IMR-90 (cell line): ENCODE results near the gene PLD5. TPM values are rescaled to one million over a fixed set of nuclear protein-coding genes. Genes with fewer than 3 reads are reported as not detected.

Experiments used
- ATAC-seq: fragments of 200-7000 bp; cut with Tn5 transposase; 2 replicates; pipeline ENCODE4 v1.9.1; 2020; ENCODE audit warnings: low read depth, mild to moderate bottlenecking, moderate library complexity
- BruUV-seq: library from RNA; stranded (reverse); fragments of 400-500 nt; replicated peaks from 2 replicates; lab custom pipeline; 2021; lab: Mats Ljungman, UMichigan
- CTCF ChIA-PET: fragments of 300-600 bp; formaldehyde crosslinking; extraction: SDS; loops from one replicate; lab custom pipeline; 2021; ENCODE audit warnings: antibody characterized with exemption; lab: Yijun Ruan, JAX
- POLR2A ChIA-PET: fragments of 300-600 bp; sonication (Branson Sonifier 250); formaldehyde crosslinking; loops from one replicate; lab custom pipeline; 2022; ENCODE audit warnings: antibody characterized with exemption; ENCODE audit not compliant: unreplicated experiment; lab: Charles Lee
- DNase-seq: peaks from one replicate; pipeline ENCODE4 v3.0.0; 2013
- H2AFZ ChIP-seq: replicated peaks from 2 replicates; pipeline ENCODE3; 2013; ENCODE audit warnings: low read length, mild to moderate bottlenecking; ENCODE audit not compliant: poor library complexity
- H2AK5ac ChIP-seq: 2 replicates; pipeline ENCODE4 v1.6.1; 2013; ENCODE audit warnings: low read depth, low read length, inconsistent platforms
- H2AK9ac ChIP-seq: replicated peaks from 2 replicates; pipeline ENCODE3; 2013; ENCODE audit warnings: mild to moderate bottlenecking, low read depth, low read length, moderate library complexity; ENCODE audit not compliant: poor library complexity
- H2BK120ac ChIP-seq: 2 replicates; pipeline ENCODE4 v1.6.1; 2013; ENCODE audit warnings: low read depth, low read length, inconsistent platforms
- H2BK15ac ChIP-seq: 3 replicates; pipeline ENCODE4 v1.6.1; 2013; ENCODE audit warnings: low read depth, low read length, inconsistent platforms
- H2BK20ac ChIP-seq: 2 replicates; pipeline ENCODE4 v1.6.1; 2013; ENCODE audit warnings: low read depth, mild to moderate bottlenecking, inconsistent platforms, low read length, moderate library complexity
- H2BK5ac ChIP-seq: 2 replicates; pipeline ENCODE4 v1.6.1; 2013; ENCODE audit warnings: mild to moderate bottlenecking, low read depth, low read length, inconsistent platforms; ENCODE audit not compliant: poor library complexity, severe bottlenecking
- H3K14ac ChIP-seq: replicated peaks from 2 replicates; pipeline ENCODE4 v1.6.1; 2013; ENCODE audit warnings: low read depth, low read length, inconsistent platforms
- H3K18ac ChIP-seq: 2 replicates; pipeline ENCODE4 v1.6.1; 2013; ENCODE audit warnings: low read depth, low read length, control low read depth
- H3K23ac ChIP-seq: 2 replicates; pipeline ENCODE4 v1.6.1; 2013; ENCODE audit warnings: low read depth, low read length, inconsistent platforms
- H3K27ac ChIP-seq: 2 replicates; pipeline ENCODE4 v1.5.1; 2013; ENCODE audit warnings: mild to moderate bottlenecking, control low read depth, low read length; ENCODE audit not compliant: insufficient read depth
- H3K27me3 ChIP-seq: 2 replicates; pipeline ENCODE4 v1.6.1; 2013; ENCODE audit warnings: low read length; ENCODE audit not compliant: control insufficient read depth, insufficient read depth
- H3K36me3 ChIP-seq: 2 replicates; pipeline ENCODE4 v1.6.1; 2013; ENCODE audit warnings: low read length, mixed read lengths; ENCODE audit not compliant: control insufficient read depth, insufficient read depth
- H3K4ac ChIP-seq: 2 replicates; pipeline ENCODE4 v1.6.1; 2013; ENCODE audit warnings: low read depth, low read length, inconsistent platforms
- H3K4me1 ChIP-seq: 2 replicates; pipeline ENCODE4 v1.6.1; 2013; ENCODE audit warnings: low read length, mixed read lengths; ENCODE audit not compliant: control insufficient read depth, insufficient read depth
- H3K4me2 ChIP-seq: 2 replicates; pipeline ENCODE4 v1.6.1; 2013; ENCODE audit warnings: low read depth, mild to moderate bottlenecking, control low read depth, low read length, moderate library complexity
- H3K4me3 ChIP-seq: 2 replicates; pipeline ENCODE4 v1.5.1; 2013; ENCODE audit warnings: low read depth, mild to moderate bottlenecking, control low read depth, low read length, moderate library complexity; ENCODE audit not compliant: insufficient read depth
- H3K56ac ChIP-seq: 2 replicates; pipeline ENCODE4 v1.6.1; 2013; ENCODE audit warnings: low read length, inconsistent platforms; ENCODE audit not compliant: insufficient read depth; ENCODE audit errors: extremely low read depth
- H3K79me1 ChIP-seq, 2 experiments: 2 replicates each; pipeline ENCODE4 v1.6.1; 2013; ENCODE audit warnings: low read length in 2 of 2, inconsistent platforms in 1 of 2, low read depth in 1 of 2
- H3K9ac ChIP-seq: 2 replicates; pipeline ENCODE4 v1.6.1; 2013; ENCODE audit warnings: low read depth, low read length, control low read depth
- H3K9me1 ChIP-seq: 2 replicates; pipeline ENCODE4 v1.6.1; 2013; ENCODE audit warnings: low read length, inconsistent platforms; ENCODE audit not compliant: insufficient read depth
- H3K9me3 ChIP-seq: 2 replicates; pipeline ENCODE4 v1.6.1; 2013; ENCODE audit warnings: low read length; ENCODE audit not compliant: control insufficient read depth, insufficient read depth
- H4K20me1 ChIP-seq: 2 replicates; pipeline ENCODE4 v1.6.1; 2013; ENCODE audit warnings: low read length, inconsistent platforms; ENCODE audit not compliant: insufficient read depth
- H4K5ac ChIP-seq: 2 replicates; pipeline ENCODE4 v1.6.1; 2013; ENCODE audit warnings: mild to moderate bottlenecking, low read depth, low read length, control low read depth
- H4K8ac ChIP-seq, 2 experiments: 2 replicates each; pipeline ENCODE4 v1.6.1; 2013; ENCODE audit warnings: low read depth in 2 of 2, low read length in 2 of 2, control low read depth in 1 of 2, inconsistent platforms in 1 of 2
- H4K91ac ChIP-seq: 2 replicates; pipeline ENCODE4 v1.6.1; 2013; ENCODE audit warnings: low read depth, low read length, inconsistent platforms; ENCODE audit not compliant: insufficient read depth
- CEBPB ChIP-seq: IDR thresholded peaks from 2 replicates; pipeline ENCODE4 v1.6.1; 2012; ENCODE audit warnings: low read depth, low read length, improper control_type of control experiment
- CHD1 ChIP-seq: IDR thresholded peaks from 2 replicates; pipeline ENCODE4 v1.6.1; 2012; ENCODE audit warnings: low read depth, low read length, improper control_type of control experiment
- FOS ChIP-seq: fragments of 150-350 bp; IDR thresholded peaks from 2 replicates; pipeline ENCODE4 v1.6.1; 2016; ENCODE audit warnings: low read depth, low read length
- MAFK ChIP-seq: IDR thresholded peaks from 2 replicates; pipeline ENCODE4 v1.6.1; 2012; ENCODE audit warnings: low read depth, low read length, improper control_type of control experiment
- MAZ ChIP-seq: IDR thresholded peaks from 2 replicates; pipeline ENCODE4 v1.6.1; 2012; ENCODE audit warnings: low read depth, mild to moderate bottlenecking, low read length, improper control_type of control experiment, moderate library complexity, borderline replicate concordance
- MXI1 ChIP-seq: IDR thresholded peaks from 2 replicates; pipeline ENCODE4 v1.6.1; 2012; ENCODE audit warnings: low read depth, mild to moderate bottlenecking, low read length, moderate library complexity, borderline replicate concordance
- NFE2L2 ChIP-seq: fragments of 150-350 bp; IDR thresholded peaks from 2 replicates; pipeline ENCODE4 v1.6.1; 2016; ENCODE audit warnings: low read depth, mild to moderate bottlenecking, low read length
- POLR2A ChIP-seq: IDR thresholded peaks from 2 replicates; pipeline ENCODE4 v1.6.1; 2012; ENCODE audit warnings: mild to moderate bottlenecking, low read depth, low read length
- RAD21 ChIP-seq: IDR thresholded peaks from 2 replicates; pipeline ENCODE4 v1.6.1; 2012; ENCODE audit warnings: low read length, improper control_type of control experiment
- RCOR1 ChIP-seq: IDR thresholded peaks from 2 replicates; pipeline ENCODE4 v1.6.1; 2012; ENCODE audit warnings: mild to moderate bottlenecking, low read length, improper control_type of control experiment; ENCODE audit not compliant: insufficient replicate concordance
- RFX5 ChIP-seq: IDR thresholded peaks from 2 replicates; pipeline ENCODE4 v1.8.0; 2012; ENCODE audit warnings: low read depth, mild to moderate bottlenecking, low read length, moderate library complexity
- SMC3 ChIP-seq: fragments of 150-350 bp; IDR thresholded peaks from 2 replicates; pipeline ENCODE4 v1.6.1; 2016; ENCODE audit warnings: low read depth, mild to moderate bottlenecking, antibody characterized with exemption, low read length, moderate library complexity
- WGBS, 2 experiments: methylation state at CpG; one replicate each; pipeline versions ENCODE4 v1.1.5 to v1.1.7; 2013; ENCODE audit warnings: missing lambda C conversion rate in 2 of 2; ENCODE audit not compliant: insufficient read length in 1 of 2; ENCODE audit errors: extremely low coverage in 2 of 2; 5-methylcytosine and 5-hydroxymethylcytosine counted together
- dilution Hi-C: fragments of 300-500 bp; cut with HindIII; formaldehyde crosslinking; loops from one replicate; pipeline ENCODE4 v1.14.3; 2018; ENCODE audit warnings: low sequenced_read_pairs; ENCODE audit not compliant: unreplicated experiment
- in situ Hi-C: fragments of 300-500 bp; cut with MboI; formaldehyde crosslinking; loops from 3 replicates; pipeline ENCODE4 v1.14.3; 2019; ENCODE audit warnings: low sequenced_read_pairs, inconsistent platforms, mixed read lengths
- intact Hi-C: fragments of 100-400 bp; cut with micrococcal nuclease; formaldehyde crosslinking; loops from 2 replicates; pipeline ENCODE4 v1.10.0; 2022
- polyA plus RNA-seq, 3 experiments: library from polyadenylated mRNA; depleted of rRNA; stranded (reverse); fragments of >200 nt; gene quantifications; 2 replicates each; pipeline ENCODE4 v1.2.3, GENCODE V29; 2012; ENCODE audit warnings: low replicate concordance in 1 of 3
- total RNA-seq: library from RNA; depleted of rRNA; stranded (reverse); fragments of >200 nt; gene quantifications from 2 replicates; pipeline ENCODE4 v1.2.3, GENCODE V29; 2012
- TF ChIP-seq, protein P1 (sequence below): fragments of 150-350 bp; IDR thresholded peaks from 2 replicates; pipeline ENCODE4 v1.6.1; 2017; ENCODE audit warnings: mild to moderate bottlenecking, antibody characterized with exemption, low read length, low read depth

PLD5 gene
- total and polyA plus RNA-seq, 2 of the 4 experiments (the other 2 are of a cell fraction): not detected

DNA sequence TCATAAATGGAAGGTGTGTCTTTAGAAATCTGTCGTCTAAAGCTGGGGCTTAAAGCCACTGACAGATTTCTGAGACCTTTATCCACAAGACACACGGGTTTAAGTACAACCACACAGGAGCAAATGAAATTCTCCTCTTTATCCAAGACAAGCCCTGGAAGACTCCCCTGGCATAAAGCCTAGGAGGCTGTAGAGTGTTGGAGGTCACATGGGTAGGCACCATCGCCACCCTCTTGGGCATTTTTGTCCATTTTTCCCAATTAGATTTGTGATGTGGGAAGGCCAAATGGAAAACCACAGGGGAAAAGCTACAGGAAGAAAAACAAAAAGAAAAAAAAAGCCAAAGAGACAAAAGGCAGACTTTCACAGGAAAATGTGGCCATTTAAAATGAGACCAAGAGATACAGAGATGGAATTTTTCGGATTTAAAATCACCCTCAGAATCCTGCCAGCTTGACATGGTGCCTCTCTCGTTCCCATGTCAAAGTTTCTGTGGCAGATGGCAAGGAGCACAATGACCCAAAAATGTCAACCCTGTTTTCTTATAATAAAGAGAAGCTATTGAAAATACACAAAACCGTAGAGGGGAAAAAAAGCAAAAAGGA lies 91.9 kb downstream of the PLD5 start:
- no CpG with 5 or more reads among the region's 6 CpGs for WGBS, 2 experiments
- no peaks in the 10 kb centered on the region for H3K27me3 ChIP-seq
- H3K27ac ChIP-seq: no peak overlapping the region
- no peak overlapping the region for H3K9ac ChIP-seq
- no peak overlapping the region for H3K4me3 ChIP-seq
- DNase-seq (no peak), ATAC-seq (no peak)
- H4K20me1 ChIP-seq: no peaks in the 10 kb centered on the region
- H2AK9ac ChIP-seq: no peak overlapping the region
- no peak overlapping the region for H3K4ac ChIP-seq
- H2BK5ac ChIP-seq: no peak overlapping the region
- H3K14ac ChIP-seq: no peak overlapping the region
- no peak overlapping the region for H3K18ac ChIP-seq
- TF ChIP-seq RFX5: no peak
- TF ChIP-seq RCOR1: no peak
- no peak for TF ChIP-seq MAZ
- no peak for TF ChIP-seq MAFK
- TF ChIP-seq FOS: no peak
- no peak for TF ChIP-seq CEBPB
- TF ChIP-seq RAD21: no peak
- TF ChIP-seq MXI1: no peak
- TF ChIP-seq NFE2L2: no peak
- no peak for TF ChIP-seq POLR2A
- no peak for TF ChIP-seq CHD1
- TF ChIP-seq, protein P1, sequence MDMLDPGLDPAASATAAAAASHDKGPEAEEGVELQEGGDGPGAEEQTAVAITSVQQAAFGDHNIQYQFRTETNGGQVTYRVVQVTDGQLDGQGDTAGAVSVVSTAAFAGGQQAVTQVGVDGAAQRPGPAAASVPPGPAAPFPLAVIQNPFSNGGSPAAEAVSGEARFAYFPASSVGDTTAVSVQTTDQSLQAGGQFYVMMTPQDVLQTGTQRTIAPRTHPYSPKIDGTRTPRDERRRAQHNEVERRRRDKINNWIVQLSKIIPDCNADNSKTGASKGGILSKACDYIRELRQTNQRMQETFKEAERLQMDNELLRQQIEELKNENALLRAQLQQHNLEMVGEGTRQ: no peak
- TF ChIP-seq SMC3: no peak
- H3K4me2 ChIP-seq: no peak overlapping the region
- H3K9me1 ChIP-seq: no peaks in the 10 kb centered on the region
- peaks cover 10% of the 10 kb centered on the region for H3K9me3 ChIP-seq
- H3K79me1 ChIP-seq: no peaks in the 10 kb centered on the region
- dilution Hi-C loops: no loop called here
- intact Hi-C loops: no loop called here
- in situ Hi-C loops: no loop called here
- no peak overlapping the region for H4K8ac ChIP-seq
- no peak overlapping the region for H2AK5ac ChIP-seq
- no peak overlapping the region for H3K56ac ChIP-seq
- H3K4me1 ChIP-seq: no peaks in the 10 kb centered on the region
- no peak overlapping the region for H4K91ac ChIP-seq
- no peak overlapping the region for H2AFZ ChIP-seq
- ChIA-PET CTCF (no interaction called here), POLR2A (no interaction called here)
- H3K36me3 ChIP-seq: no peaks in the 10 kb centered on the region
- no peak overlapping the region for H3K23ac ChIP-seq
- no peak overlapping the region for H2BK20ac ChIP-seq
- BruUV-seq: no TSS peak
- H2BK120ac ChIP-seq: no peak overlapping the region
- no peak overlapping the region for H2BK15ac ChIP-seq
- no peak overlapping the region for H4K5ac ChIP-seq
